NCI-H226 (cell line): ENCODE measurements around the gene XK.
"Not testable (repeated sequence)": the region's sequence is repeated elsewhere in the genome, so short reads cannot be mapped to it uniquely, and the experiment has no call there.

Experiments
- DNase-seq: peaks from one replicate; pipeline ENCODE4 v3.0.0-alpha.2; 2015

Gene XK

GRCh38 chrX:37685381-37686359, at the start of gene XK:
XK (plus strand) TSS chrX:37685791; CDS start chrX:37685962, 171 bp downstream.
- peak; percentile 8 for DNase-seq

GRCh38 chrX:37638047-37638446, 47.5 kb upstream of the XK start:
- no peak for DNase-seq

- no peak for DNase-seq
These were observed 45.4 kb upstream of the XK start for GRCh38 chrX:37640142-37640541.

- DNase-seq: no peak
These were observed 43.7 kb upstream of the XK start for GRCh38 chrX:37641859-37642258.

GRCh38 chrX:37644381-37645305, 40.9 kb upstream of the XK start:
- no peak for DNase-seq

- no peak for DNase-seq
These were observed 39.3 kb upstream of the XK start for GRCh38 chrX:37646254-37646653.

GRCh38 chrX:37650879-37651278, 34.7 kb upstream of the XK start:
- DNase-seq: not testable (repeated sequence)

GRCh38 chrX:37651921-37652452, 33.6 kb upstream of the XK start:
- DNase-seq: no peak

- DNase-seq: no peak
These were observed 32.9 kb upstream of the XK start for GRCh38 chrX:37652589-37653231.

GRCh38 chrX:37653397-37654085, 32.0 kb upstream of the XK start:
- no peak for DNase-seq

GRCh38 chrX:37658343-37659030, 27.1 kb upstream of the XK start:
- no peak for DNase-seq

GRCh38 chrX:37659047-37659446, 26.5 kb upstream of the XK start:
- no peak for DNase-seq

GRCh38 chrX:37662181-37662580, 23.4 kb upstream of the XK start:
- no peak for DNase-seq

GRCh38 chrX:37666516-37666915, 19.1 kb upstream of the XK start:
- no peak for DNase-seq

GRCh38 chrX:37667141-37667540, 18.4 kb upstream of the XK start:
- DNase-seq: no peak

- no peak for DNase-seq
These were observed 13.0 kb upstream of the XK start for GRCh38 chrX:37672563-37672962.

- no peak for DNase-seq
These were observed 8.8 kb upstream of the XK start for GRCh38 chrX:37676811-37677210.

GRCh38 chrX:37677243-37677642, 8.3 kb upstream of the XK start:
- DNase-seq: no peak

- DNase-seq: no peak
These were observed 7.8 kb upstream of the XK start for GRCh38 chrX:37677765-37678164.

GRCh38 chrX:37678574-37678973, 7.0 kb upstream of the XK start:
- DNase-seq: no peak

- no peak for DNase-seq
These were observed 6.4 kb upstream of the XK start for GRCh38 chrX:37679230-37679629.

- DNase-seq: no peak
These were observed 5.7 kb upstream of the XK start for GRCh38 chrX:37679888-37680287.
